ENCODE data around the gene FBXW11. TPM values are rescaled to one million over a fixed set of nuclear protein-coding genes. Genes with fewer than 3 reads are reported as not detected.

FBXW11 gene
- total RNA-seq, 1 experiment from 2014 or later, result 69.2 TPM

DNA sequence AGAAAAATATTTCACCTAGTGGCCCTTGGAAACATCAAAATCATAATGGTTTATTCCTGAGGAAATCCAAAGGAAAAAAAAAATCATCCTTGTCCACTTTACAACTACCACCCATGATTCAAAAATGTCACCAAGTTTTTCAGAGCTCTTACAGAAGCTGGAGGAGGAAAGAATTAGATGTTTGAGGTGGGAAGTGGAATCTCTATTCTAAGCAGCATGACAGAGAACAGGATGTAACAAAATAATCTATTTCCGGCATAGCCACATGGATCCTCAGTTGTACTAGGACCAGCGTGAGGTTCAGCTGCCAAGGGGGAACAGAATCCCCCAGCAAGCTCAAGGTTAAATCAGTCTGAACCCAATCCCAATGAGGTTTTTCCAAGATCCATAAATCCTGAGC lies 40.2 kb downstream of the FBXW11 start:
- peaks cover 96% of the 10 kb centered on the region for H3K79me2 ChIP-seq (ENCODE audit: low read length)
- no peaks in the 10 kb centered on the region for H3K4me1 ChIP-seq (ENCODE audit: insufficient read depth, low read length)
- H4K20me1 ChIP-seq (ENCODE audit: low read length), result peaks cover 24% of the 10 kb centered on the region
- no peaks in the 10 kb centered on the region for H3K27me3 ChIP-seq (ENCODE audit: low read length)
- H3K36me3 ChIP-seq (ENCODE audit: low read depth, low read length), result no peaks in the 10 kb centered on the region
- H3K27ac ChIP-seq (ENCODE audit: low read length), result no peak overlapping the region
- no peak overlapping the region for H3K4me2 ChIP-seq (ENCODE audit: low read length)
- peaks cover 4% of the 10 kb centered on the region for H3F3A ChIP-seq (ENCODE audit: low read length, unreplicated experiment)
- no TSS peak for BruUV-seq (replicated peaks)
- intact Hi-C loops (cut with micrococcal nuclease), result no loop called here
- H3K4me3 ChIP-seq (ENCODE audit: low read length), result no peak overlapping the region
- DNase-seq (no peak), ATAC-seq (no peak)
- POLR2A ChIA-PET (ENCODE audit: unreplicated experiment), result no interaction called here
- no peak overlapping the region for H2AFZ ChIP-seq (ENCODE audit: low read length)
- no peak overlapping the region for H3K9ac ChIP-seq (ENCODE audit: low read length)
- H3K9me2 ChIP-seq (replicated peaks; ENCODE audit: low read length), result no peaks in the 10 kb centered on the region
- no peak for TF ChIP-seq EZH2 (IDR thresholded peaks at IDR 0.05; ENCODE audit: low read length, unreplicated experiment)
- H3K9me3 ChIP-seq (ENCODE audit: low read length), result no peaks in the 10 kb centered on the region
- CTCF ChIA-PET, result no interaction called here

DNA sequence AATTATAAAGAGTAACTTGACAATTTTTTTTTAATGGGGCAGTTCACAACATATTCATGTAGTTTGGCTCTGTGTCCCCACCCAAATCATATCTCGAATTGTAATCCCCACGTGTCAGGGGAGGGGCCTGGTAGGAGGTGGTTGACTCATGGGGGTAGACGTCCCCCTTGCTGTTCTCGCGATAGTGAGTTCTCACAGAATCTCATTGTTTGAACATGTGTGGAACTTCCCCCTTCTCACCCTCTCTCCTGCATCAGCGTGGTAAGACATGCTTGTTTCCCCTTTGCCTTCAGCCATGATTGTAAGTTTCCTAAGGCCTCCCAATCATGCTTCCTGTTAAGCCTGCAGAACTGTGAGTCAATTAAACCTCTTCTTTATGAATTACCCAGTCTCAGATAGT lies 40.7 kb downstream of the FBXW11 start:
- no peak overlapping the region for H3K4me3 ChIP-seq (ENCODE audit: low read length)
- ATAC-seq (no peak), DNase-seq (no peak)
- ChIA-PET POLR2A (ENCODE audit: unreplicated experiment) (no interaction called here), CTCF (no interaction called here)
- H3K9me3 ChIP-seq (ENCODE audit: low read length), result no peaks in the 10 kb centered on the region
- no peaks in the 10 kb centered on the region for H3K9me2 ChIP-seq (replicated peaks; ENCODE audit: low read length)
- peaks cover 4% of the 10 kb centered on the region for H3F3A ChIP-seq (ENCODE audit: low read length, unreplicated experiment)
- no peaks in the 10 kb centered on the region for H3K4me1 ChIP-seq (ENCODE audit: insufficient read depth, low read length)
- no peaks in the 10 kb centered on the region for H3K27me3 ChIP-seq (ENCODE audit: low read length)
- H4K20me1 ChIP-seq (ENCODE audit: low read length), result peaks cover 24% of the 10 kb centered on the region
- BruUV-seq (replicated peaks), result no TSS peak
- H3K27ac ChIP-seq (ENCODE audit: low read length), result no peak overlapping the region
- no peak overlapping the region for H3K4me2 ChIP-seq (ENCODE audit: low read length)
- no peaks in the 10 kb centered on the region for H3K36me3 ChIP-seq (ENCODE audit: low read depth, low read length)
- H3K79me2 ChIP-seq (ENCODE audit: low read length), result peaks cover 96% of the 10 kb centered on the region
- no peak overlapping the region for H2AFZ ChIP-seq (ENCODE audit: low read length)
- intact Hi-C loops (cut with micrococcal nuclease), result no loop called here
- TF ChIP-seq EZH2phosphoT487 (IDR thresholded peaks at IDR 0.05; ENCODE audit: borderline replicate concordance, low read length), result no peak
- TF ChIP-seq, protein P1, sequence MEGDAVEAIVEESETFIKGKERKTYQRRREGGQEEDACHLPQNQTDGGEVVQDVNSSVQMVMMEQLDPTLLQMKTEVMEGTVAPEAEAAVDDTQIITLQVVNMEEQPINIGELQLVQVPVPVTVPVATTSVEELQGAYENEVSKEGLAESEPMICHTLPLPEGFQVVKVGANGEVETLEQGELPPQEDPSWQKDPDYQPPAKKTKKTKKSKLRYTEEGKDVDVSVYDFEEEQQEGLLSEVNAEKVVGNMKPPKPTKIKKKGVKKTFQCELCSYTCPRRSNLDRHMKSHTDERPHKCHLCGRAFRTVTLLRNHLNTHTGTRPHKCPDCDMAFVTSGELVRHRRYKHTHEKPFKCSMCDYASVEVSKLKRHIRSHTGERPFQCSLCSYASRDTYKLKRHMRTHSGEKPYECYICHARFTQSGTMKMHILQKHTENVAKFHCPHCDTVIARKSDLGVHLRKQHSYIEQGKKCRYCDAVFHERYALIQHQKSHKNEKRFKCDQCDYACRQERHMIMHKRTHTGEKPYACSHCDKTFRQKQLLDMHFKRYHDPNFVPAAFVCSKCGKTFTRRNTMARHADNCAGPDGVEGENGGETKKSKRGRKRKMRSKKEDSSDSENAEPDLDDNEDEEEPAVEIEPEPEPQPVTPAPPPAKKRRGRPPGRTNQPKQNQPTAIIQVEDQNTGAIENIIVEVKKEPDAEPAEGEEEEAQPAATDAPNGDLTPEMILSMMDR (conservative IDR thresholded peaks at IDR 0.05; ENCODE audit: low read depth, low read length), result no peak
- no peak overlapping the region for H3K9ac ChIP-seq (ENCODE audit: low read length)

DNA sequence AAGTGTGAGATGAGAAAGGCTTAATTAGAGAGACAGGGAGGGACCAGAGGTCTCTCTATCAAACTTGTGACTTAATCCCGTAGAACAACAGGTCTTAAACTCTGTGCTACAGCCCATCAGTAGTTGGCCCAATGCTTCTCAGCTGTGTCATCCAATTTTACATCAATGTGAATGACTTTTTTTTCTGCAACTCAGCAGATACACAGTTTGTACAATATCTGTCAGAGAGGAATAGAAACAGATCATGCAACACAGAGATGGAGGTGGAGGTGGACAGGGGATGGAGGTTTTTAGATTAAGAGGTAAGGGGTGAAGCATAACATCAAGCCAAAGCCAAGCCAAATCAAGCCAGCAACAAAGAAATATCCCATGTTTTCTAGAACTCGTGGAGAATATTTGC lies 43.0 kb downstream of the FBXW11 start:
- H3K36me3 ChIP-seq (ENCODE audit: low read depth, low read length), result no peaks in the 10 kb centered on the region
- no TSS peak for BruUV-seq (replicated peaks)
- DNase-seq (no peak), ATAC-seq (no peak)
- H3K4me3 ChIP-seq (ENCODE audit: low read length), result no peak overlapping the region
- TF ChIP-seq, protein P1 (conservative IDR thresholded peaks at IDR 0.05; ENCODE audit: low read depth, low read length), result no peak
- TF ChIP-seq EZH2phosphoT487 (IDR thresholded peaks at IDR 0.05; ENCODE audit: borderline replicate concordance, low read length), result no peak
- no peak for TF ChIP-seq EZH2 (IDR thresholded peaks at IDR 0.05; ENCODE audit: low read length, unreplicated experiment)
- H3K9me3 ChIP-seq (ENCODE audit: low read length), result no peaks in the 10 kb centered on the region
- CTCF ChIA-PET, result no interaction called here
- H4K20me1 ChIP-seq (ENCODE audit: low read length), result peaks cover 24% of the 10 kb centered on the region
- H3K4me2 ChIP-seq (ENCODE audit: low read length), result no peak overlapping the region
- intact Hi-C loops (cut with micrococcal nuclease), result no loop called here
- no peaks in the 10 kb centered on the region for H3K4me1 ChIP-seq (ENCODE audit: insufficient read depth, low read length)
- H3K9me2 ChIP-seq (replicated peaks; ENCODE audit: low read length), result no peaks in the 10 kb centered on the region
- POLR2A ChIA-PET (ENCODE audit: unreplicated experiment), result no interaction called here
- H2AFZ ChIP-seq (ENCODE audit: low read length), result no peak overlapping the region
- no peaks in the 10 kb centered on the region for H3K27me3 ChIP-seq (ENCODE audit: low read length)
- peaks cover 4% of the 10 kb centered on the region for H3F3A ChIP-seq (ENCODE audit: low read length, unreplicated experiment)
- H3K9ac ChIP-seq (ENCODE audit: low read length), result no peak overlapping the region
- no peak overlapping the region for H3K27ac ChIP-seq (ENCODE audit: low read length)
- peaks cover 96% of the 10 kb centered on the region for H3K79me2 ChIP-seq (ENCODE audit: low read length)

Measured in PC-3 (cell line).